Measurements from ENCODE around the gene PIAS2.

The PIAS2 gene

DNA sequence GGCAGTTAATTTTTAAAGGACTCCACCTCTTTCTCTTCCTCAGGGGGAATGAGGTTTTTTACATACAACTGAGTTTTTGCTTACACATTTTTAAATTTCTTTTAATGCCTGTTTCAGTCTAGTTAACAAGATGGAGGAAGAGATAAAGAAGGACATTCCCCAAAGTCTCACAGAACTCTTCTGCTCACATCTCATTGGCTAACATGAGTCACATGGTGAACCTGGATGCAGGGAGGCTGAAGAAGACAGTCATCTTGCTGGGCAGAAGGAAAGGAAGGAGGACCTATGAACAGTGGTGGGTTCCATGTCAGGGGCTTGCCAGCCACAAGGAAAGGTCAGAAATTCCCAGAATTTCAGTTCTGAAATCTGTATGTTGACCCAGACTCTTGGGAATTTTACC lies 150.1 kb downstream of the PIAS2 start:
- no peak for DNase-seq (ENCODE audit: low read depth in 1 of 2, low spot score in 1 of 2)

DNA sequence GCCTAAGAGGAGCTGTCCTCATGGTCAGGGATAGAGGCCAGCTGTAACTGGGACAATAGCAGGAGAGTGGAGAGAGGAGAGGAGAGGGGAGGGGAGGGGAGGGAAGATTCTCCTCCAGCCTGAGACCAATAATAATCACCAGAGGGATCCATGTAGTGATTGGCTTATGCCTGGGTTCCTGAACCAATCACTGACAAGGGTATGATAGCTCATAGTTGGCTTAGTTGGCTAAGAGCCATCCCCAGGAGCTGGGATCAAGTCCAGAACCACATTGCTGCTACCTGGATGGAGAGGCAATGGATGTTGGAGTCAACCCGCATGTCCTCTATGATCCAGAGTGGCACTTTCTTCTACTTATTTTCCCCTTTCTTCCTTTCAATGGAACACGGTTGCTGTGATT lies 152.7 kb downstream of the PIAS2 start:
- DNase-seq (ENCODE audit: low read depth in 1 of 2, low spot score in 1 of 2) = no peak

DNA sequence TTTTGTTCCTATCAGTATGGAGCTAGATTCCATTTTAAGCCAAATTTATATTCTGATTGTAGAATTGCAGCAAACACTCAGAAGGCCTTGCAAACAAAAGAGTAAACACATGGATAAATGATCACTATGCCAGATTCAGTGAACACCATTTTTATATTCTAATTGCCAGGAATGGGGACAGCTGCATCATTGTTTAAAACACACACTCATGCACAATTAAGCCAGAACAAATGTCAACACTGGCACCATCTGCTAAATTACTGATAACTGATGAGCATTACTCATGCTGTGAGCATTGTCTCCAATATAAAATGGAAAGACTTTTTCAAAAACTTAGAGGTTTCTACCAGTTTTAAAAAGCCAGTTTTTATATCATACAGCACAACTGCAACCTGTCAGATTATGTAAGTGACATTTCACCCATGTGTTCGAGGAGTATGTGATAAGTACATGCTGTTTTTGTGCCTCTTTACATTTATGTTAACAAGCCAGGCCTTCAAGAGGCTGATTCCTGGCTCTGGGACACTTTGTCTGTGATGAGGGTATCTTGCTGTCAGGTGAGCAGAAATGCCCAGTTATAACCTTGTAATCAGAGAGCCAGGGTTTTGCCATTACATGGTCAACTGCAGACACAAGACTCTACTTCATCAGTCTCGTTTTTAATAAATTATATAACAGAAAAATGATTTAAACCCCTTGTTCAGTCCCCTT lies 156.1 kb downstream of the PIAS2 start:
- no peak for DNase-seq (ENCODE audit: low read depth in 1 of 2, low spot score in 1 of 2)

- DNase-seq (ENCODE audit: low read depth in 1 of 2, low spot score in 1 of 2) = no peak
These were observed 157.4 kb downstream of the PIAS2 start for GRCh38 chr18:46759890-46760289.

DNA sequence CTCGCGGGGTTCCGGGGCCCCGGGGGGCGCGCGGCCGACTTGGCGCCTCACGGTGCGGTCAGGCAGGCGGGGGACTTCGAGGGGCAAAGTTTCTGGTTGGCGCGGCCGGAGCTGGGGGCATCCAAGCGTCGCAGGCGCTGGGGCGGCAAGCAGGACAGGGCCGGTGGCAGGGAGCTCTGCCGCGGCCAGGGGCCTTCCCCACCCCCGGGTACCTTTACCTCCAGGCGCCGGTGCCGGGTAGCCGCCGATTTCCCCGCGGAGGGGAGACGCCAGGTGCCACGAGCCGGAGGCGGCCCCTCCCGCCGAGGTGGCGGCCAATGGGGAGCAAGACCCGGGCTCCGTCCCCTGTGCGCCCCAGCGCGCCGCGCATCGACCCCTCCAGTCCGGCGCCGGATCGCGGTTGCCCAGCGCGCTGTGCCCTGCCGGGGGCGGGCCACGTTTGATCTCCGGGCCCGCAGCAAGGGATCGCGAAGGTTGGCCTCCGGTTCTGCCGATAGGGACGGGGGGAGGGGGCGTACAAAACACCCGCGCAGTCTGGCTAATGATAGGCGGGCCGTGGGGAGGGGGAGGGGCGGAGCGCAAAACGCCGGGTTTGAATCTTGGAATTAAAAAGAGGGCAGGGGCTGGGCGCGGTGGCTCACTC lies 160.6 kb downstream of the PIAS2 start, which contains the start of gene ST8SIA5:
TSS of gene ST8SIA5 (minus strand) at position 495 of the 643 bp plus-strand sequence. CDS start 545 bp downstream, outside the sequence.
- no peak for DNase-seq (ENCODE audit: low read depth in 1 of 2, low spot score in 1 of 2)

GRCh38 chr18:46756025-46756558 lies 161.2 kb downstream of the PIAS2 start:
- no peak for DNase-seq (ENCODE audit: low read depth in 1 of 2, low spot score in 1 of 2)

- no peak for DNase-seq (ENCODE audit: low read depth in 1 of 2, low spot score in 1 of 2)
These were observed 161.8 kb downstream of the PIAS2 start for GRCh38 chr18:46755315-46756024.

GRCh38 chr18:46754661-46755292 lies 162.5 kb downstream of the PIAS2 start:
- DNase-seq (ENCODE audit: low read depth in 1 of 2, low spot score in 1 of 2) = no peak

DNA sequence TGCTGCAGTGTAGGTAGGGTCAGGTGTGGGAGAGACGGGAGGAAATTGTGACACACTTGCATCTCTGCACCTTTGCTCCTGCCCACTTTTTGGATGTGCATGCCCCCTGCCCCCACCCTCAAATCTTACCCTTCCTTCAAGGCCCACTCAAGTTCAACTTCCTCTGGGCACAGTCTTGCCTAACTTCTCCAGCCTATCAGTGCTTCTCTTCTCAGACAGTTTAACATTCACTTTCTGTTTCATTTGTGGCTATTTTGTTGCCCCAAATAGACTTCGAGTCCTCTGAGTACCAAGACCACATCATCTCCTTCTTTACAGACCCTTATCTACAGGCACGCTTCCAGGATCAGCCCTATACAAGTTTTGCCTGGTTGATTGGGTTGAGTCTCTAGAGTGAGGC lies 163.1 kb downstream of the PIAS2 start:
- no peak for DNase-seq (ENCODE audit: low read depth in 1 of 2, low spot score in 1 of 2)
